Activated CD8-positive, alpha-beta memory T cell treated with anti-CD3 and anti-CD28 coated beads for 1 hour (primary cell): ENCODE results near the gene GABRR2.
"Not testable (repeated sequence)": the region's sequence is repeated elsewhere in the genome, so short reads cannot be mapped to it uniquely, and the experiment has no call there.

Experiments
- DNase-seq, 2 donors: peaks; one replicate each; pipeline ENCODE4 v3.0.0-alpha.2; 2020; ENCODE audit warnings: low read depth in 1 of 2; ENCODE audit errors: extremely low read depth in 1 of 2

Gene GABRR2

DNA sequence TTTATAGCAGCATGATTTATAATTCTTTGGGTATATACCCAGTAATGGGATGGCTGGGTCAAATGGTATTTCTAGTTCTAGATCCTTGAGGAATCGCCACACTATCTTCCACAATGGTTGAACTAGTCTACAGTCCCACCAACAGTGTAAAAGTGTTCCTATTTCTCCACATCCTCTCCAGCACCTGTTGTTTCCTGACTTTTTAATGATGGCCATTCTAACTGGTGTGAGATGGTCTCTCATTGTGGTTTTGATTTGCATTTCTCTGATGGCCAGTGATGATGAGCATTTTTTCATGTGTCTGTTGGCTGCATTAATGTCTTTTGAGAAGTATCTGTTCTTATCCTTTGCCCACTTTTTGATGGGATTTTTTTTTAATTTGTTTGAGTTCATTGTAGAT, 20.0 kb downstream of the GABRR2 start:
- not testable (repeated sequence) for DNase-seq

DNA sequence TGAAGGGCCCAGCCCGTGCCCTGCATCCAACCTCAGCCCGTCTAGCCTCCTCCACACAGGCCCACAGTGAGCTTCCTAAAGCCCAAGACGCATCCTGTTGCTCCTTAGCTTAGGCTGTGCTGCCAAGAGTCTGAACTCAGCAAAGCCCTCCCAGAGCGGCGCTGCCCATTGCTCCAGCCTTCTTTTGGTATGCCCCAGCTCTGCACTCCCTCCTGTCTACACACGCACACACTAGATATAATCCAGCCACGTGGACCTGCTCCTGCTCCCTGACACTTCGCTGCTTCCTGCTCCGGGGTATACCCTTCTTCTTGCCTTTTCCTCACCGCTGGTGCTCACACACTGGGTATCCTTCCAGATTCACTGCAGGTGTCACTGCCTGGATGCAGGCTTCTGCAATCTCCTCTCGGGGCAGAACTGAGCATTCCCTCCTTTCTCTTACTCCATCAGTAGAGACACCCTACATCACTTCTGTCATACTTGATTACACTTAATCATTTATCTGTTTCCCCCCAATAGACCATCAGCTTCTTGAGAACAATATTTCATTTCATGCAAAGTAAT, 23.8 kb downstream of the GABRR2 start:
- no peak for DNase-seq

DNA sequence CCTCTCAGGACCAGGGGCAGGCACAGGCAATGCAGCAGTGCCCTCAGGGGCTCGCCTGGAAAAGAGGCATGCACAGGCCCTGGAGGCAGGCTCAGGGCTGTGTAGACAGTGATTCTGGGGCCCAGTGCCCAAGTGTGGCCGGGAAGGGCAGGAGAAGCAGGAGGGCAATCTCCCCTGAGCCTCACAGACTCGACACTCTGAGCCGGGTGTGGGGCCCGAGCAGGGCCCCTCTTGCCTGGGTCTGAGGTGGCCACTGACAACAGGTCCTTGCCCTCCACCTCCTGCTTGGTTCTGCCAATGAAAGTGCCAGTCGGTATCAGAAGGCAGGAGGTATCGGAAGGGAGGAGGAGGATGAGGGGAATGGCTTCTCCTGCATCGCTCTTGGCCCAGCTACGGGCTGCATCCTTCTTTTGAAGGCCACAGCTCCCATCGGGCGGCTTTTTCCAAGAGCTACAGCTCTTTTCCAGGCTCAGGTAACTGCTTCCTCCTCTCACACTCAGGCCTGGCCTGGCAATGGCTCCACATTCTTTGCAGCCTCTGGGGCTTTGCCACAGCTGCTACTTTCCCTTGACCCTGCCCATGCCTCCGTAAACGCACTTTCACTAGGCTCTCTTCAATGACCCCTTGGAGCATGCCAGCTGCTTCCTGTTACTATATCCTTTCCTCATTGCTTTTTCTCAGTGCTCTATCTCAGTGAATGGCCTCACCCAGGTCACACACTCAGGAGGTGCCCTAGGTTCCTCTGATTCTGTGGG, 24.5 kb downstream of the GABRR2 start:
- no peak for DNase-seq

DNA sequence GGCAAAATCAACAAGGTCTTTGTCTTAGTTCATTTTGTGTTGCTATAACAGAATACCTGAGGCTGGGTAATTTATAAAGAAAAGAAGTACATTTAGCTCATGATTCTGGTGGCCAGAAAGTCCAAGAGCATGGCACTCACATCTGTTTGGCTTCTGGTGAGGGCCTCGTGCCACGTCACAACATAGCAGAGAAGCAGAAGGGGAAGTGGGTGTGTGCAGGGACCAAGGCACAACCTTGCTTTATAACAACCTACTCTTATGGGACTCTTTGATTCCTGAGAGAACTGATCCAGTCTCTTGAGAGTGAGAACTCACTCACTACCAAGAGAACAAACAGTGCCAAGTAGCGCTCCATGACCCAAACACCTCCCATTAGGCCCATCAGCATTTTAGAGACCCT, 25.4 kb downstream of the GABRR2 start:
- DNase-seq: no peak

DNA sequence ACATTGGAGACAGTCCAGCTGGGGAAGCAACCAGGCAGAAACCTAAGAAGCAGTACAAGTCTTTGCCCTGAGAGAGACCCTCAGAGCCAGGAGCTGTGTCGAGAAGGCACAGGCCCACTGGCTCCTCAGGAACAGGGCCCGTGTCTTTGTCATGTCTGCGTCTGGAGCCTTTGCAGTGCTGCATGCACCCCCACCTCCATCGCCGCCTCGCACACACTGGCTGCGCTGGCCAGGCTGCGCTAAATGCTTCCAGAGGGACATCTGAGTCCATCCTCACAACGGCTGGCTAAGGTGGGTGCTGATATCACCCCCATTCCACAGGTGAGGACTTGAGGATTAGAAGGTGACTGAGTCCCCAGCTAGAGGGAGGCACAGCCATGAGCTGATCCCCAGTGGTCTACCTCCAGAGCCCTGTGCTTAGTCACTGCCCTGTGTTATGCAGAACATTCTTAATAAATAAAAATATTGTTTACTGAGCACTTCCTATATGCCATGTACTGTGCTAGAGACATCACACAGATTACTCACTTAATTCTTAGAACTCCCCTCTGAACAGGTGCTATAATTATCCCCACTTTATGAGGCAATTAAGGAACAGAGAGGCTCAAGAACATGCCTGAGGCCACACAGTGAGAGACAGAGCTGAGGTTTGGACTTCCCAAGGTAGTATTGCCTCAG, 27.6 kb downstream of the GABRR2 start:
- no peak for DNase-seq

DNA sequence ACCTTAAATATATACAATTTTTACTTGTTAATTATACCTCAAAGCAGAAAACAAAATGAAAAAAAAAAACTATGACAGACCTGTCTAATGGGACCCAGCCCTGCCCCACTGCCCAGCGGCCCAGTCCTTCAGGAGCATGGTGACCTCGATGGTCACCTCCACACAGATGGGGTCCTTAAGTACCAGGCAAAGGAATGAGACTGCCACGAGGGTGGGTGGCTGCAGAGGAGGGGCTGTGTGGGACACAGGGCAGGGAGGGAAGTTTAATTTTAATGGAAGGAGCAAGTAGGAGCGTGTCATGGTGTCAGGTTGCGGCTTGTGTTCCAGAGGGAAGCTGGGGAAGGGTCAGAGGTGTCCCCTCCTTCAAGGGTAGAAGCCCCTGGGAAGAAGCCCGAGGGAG, 28.6 kb downstream of the GABRR2 start:
- no peak for DNase-seq

DNA sequence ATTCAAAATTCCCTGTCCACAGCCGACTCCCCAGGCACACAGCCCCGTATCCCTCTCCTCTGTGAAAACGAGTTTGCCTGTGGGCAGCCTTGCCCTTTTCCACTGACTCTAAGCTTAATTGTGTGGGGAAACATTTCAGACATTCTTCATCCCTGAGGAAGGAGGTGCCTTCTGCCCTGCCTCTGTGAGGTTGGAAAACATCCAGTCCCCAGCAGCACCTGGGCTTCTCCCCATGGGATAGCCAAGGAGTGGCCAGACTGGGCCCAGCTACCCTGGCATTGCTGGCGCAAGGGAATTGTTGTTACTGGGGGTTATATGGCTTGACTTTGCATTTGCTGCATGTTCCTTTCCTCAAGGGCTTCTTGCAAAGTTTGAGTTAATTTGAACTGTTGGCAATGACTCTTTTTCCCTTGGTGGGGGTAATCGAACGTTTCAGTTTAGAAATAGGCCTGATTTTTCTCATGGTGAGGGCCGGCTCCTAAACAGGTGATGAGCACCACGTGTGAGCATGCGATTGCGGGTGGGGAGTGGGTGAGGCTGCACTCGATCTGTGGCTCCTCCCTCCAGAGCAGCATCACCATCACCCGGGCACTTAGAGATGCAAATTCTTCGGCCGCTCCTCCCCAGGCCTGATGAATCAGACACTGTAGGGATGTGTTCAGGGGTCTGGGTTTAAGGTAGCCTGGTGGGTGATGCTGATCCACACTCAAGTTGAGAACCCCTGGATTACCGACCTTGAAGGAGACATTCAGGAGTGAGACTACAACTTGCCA, 29.9 kb downstream of the GABRR2 start:
- DNase-seq: no peak

DNA sequence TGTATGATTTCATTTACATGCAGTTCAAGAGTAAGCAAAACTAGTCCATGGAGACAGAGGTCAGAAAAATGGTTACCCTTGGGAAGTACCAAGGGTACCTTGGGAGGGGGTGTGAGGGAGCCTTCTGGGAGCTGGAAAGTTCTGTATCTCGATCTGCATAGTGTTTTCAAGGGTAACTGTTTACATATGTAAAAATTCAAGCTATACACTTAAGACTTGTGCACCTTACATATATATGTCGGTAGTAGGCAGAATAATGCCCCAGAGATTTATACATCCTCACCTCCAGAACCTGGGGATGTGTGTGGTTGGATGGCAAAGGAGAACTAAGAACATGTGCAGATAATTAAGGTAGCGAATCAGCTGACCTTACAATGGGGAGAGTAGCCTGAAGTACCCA, 31.0 kb downstream of the GABRR2 start:
- DNase-seq: no peak

DNA sequence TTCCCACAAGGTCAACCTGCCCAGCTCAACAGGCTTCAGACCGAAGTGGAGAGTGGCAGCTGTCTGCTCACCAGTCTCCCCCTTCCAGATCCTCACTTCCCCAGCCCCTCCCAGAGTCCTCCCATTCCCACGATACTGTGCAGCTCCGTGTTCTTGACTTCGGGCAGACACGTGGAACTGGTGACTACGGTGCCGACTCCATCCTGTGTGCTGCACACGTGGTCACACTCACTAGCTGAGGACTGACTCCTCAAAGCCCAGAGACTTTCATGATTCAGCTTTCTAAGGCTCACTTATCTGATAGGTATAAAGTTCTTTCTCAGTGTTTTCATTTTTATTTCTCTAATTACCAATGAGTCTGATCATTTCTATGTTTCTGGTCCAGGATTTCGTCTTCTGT, 32.4 kb downstream of the GABRR2 start:
- no peak for DNase-seq

DNA sequence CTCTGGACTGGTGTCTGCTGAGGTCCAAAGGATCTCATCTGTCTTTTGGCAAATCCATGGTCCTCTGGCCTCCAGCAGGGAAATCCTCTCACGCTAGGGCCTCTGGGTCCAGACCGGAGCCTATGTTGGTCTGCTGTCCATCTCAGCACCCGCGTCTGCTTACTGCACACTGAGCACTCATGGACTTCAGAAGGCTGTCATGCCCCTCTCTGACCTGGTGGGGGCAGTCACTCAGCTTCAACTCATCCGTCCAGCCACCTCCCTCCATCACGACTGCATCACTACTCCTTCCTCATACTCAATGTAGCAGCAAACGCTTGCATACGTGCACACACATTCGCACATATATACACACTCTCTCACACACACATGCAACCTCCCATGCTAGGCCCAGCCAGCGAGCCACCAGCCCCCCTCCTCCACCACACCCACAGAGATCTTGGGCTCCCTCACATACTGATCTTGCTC, 33.3 kb downstream of the GABRR2 start:
- DNase-seq: no peak

DNA sequence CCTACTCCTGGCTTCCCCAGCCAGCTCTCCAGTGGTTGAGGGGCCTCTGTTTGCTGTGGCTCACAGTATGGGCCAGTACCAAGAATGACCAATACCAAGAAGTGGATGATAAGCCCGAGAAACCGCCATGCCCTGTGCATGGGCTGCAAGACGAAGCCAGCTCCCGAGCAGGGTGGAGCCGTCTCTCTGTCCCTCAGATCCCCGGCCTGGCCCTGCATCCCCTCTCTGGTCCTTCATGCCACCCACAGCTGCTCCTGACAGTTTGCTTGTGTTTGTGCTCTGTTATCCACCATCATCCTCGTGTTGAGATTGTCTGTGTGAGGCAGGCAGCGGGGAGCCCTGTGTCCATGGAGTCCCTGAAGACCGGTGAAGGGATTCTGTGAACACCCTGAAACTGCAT, 36.1 kb downstream of the GABRR2 start:
- DNase-seq: no peak

DNA sequence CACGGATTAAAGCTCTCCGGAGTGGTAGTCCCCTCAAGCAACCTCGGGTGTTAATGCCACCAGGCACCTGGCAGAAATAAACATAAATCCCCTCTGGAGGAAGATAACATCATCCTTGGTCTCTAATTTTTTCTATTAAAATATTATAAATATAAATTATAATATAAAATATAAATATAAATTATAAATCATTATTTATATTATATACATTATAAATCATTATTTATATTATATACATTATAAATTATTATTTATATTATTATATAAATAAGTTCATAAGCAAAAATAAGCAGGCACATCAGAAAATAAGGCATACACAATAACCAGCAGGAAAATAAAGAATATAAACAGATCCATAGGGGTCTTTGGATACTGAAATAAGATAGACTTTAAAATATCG, 39.2 kb downstream of the GABRR2 start:
- DNase-seq: no peak

DNA sequence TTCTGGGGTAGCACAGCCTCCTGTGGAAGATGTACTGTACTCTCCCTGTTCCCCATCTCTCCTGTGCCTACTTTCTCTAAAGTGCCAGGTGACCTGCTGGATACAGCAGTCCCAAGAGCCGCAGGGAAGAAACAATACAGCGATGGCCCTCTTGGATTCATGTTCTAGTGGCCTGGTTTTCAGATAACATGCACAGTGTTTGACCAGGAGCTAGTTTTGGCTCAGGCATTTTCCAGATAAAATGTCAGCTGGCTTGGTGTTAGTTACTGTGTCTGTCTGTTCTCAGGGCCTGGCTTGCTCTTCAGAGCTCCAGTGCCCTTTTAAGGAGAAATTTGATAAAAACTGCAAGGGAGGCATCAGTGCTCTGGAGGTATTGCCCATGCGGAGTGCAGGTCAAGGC, 41.3 kb downstream of the GABRR2 start:
- no peak for DNase-seq

DNA sequence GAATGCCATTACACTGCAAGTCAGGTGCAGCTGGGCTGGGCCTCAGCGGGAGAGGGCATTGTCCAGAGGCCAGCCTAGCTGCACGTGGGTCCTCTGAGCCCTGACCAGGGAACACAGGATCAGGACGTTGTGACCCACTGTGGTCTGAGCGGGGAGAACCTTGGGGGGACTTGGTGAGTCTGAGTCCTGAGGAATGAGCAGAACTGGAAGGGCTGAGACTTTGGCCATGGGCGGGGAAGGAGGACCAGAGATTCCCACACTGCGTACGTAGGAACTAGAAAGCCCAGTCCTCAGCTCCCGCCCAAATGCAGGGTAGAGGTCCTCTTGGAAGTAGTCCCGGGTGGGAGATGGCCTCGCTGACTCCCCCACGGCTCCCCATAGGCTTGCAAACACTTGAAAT, 42.5 kb downstream of the GABRR2 start:
- DNase-seq: no peak

DNA sequence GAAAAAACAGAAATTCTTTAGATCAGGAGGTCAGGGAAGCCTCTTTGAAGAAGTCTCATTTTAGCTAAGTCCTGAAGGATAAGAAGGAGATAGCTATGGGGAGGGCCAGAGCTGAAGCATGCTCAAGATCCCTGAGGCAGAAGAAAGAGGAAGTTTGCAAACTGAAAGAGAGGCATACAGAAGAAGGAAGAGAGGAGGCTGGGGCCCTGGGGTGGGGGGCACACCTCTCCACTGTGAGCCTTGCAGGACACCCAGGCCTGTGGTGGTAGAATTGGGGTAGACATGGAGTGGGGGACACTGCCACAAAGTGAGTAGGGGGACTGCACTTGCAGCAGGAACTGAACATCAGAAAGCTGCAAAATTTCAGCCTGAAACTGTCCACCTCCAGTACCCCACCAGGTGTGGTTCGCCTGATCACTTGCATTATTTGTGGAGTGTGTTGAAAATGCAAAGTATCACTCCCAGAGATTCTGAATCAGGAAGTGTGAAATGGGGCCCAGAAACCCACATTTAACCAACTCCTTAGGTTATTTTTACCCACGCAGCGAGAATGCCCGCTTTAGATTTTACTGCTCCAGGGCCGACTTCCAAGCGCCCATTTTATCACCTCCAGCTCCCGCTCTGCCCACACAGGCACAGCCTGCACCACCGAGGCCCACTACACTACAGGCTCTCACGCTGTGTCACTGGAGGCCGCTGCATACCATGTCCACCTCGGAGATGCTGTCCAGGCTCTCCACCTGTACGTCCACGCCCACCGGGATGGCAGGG, 44.0 kb downstream of the GABRR2 start:
- DNase-seq: no peak

DNA sequence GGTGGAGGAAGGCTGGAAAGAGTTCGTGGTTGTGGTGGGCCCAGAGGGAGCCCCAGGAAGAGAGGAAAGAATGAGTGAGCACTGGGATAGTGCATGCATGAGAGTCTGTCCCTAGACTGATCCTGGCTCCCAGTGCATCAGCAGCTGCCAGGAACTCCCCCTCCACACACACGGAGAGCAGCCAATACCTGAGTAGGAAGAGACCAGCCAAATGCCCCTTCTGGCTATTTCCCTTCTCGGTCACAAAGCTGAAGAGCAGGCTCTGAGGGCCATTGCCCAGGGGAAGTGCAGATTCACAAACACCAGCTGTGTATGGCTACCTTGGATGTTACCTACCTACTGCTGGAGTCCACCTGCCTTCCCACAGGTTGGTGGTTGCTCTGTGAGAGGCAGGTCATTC, 45.1 kb downstream of the GABRR2 start:
- no peak for DNase-seq

DNA sequence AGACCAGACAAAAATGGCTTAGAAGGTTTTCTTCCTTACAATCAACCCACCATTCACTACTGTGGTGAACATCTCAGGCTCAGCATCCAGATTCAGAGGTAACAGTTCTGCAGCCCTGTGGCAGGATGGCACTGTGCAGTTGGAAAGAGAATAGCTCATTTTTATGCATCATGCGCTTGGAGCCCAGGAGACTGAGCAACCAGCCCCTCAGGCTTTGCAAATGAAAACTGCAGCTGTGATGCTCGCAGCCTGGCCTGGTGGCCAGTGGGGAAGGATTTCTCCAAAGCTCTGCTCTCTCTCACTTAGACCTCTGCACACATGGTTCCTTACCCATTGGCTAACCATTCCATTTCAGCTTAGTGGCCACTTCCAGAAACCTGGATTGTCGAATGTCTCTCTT, 45.8 kb downstream of the GABRR2 start:
- DNase-seq: no peak

DNA sequence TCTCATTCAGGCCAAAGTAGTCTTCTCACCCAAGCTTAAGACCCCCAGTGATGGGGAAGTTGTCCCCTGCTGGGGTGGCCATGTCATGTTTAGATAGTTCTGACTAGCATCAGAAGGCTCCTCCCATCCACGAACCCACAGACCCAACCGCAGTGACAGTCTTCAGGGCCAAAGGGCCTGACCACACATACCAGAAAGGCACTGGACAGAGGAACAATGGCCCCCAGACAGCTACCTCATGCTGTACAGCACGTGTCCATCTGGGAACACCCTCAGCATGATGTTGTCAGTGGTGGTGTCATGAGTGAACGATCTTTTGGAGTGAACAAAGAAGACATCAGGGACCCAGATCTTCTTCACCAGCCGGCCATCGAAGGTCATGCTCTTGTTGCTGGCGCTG, 46.3 kb downstream of the GABRR2 start:
- DNase-seq: no peak

DNA sequence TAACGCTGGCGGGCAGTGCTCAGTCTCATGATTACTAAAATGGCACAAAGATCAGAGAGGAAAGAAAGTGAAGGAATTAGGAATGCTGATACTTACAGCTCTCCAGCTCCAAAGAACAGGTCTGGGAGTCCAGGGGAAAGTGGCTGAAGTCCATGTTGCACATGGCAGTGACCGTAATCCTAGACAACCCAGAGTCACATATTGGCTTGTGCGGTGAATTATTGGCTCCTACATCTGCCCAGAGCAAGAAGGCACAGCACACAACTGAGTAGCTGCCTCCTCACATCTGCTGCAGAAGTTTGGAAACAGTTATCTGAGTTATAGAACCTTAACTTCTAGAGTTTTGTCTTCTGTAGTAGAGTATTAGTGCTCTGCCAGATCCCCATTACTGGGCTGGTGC, 47.2 kb downstream of the GABRR2 start:
- DNase-seq: no peak

DNA sequence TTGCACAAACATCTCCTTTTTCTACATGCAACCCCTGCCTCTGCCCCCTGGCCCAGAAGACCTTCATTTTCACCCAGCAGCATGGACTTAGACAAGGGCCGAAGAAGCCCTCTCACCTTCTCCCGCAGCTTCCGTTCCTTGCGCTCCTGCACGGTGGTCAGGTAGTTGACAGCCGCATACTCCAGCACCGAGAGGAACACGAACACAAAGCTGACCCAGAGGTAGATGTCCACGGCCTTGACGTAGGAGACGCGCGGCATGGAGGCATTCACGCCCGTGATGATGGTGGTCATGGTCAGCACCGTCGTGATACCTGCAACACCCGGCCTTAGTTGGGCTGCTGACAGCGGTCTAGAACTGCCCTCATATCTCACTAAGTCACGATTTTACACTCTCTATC, 50.8 kb downstream of the GABRR2 start:
- DNase-seq: no peak

DNA sequence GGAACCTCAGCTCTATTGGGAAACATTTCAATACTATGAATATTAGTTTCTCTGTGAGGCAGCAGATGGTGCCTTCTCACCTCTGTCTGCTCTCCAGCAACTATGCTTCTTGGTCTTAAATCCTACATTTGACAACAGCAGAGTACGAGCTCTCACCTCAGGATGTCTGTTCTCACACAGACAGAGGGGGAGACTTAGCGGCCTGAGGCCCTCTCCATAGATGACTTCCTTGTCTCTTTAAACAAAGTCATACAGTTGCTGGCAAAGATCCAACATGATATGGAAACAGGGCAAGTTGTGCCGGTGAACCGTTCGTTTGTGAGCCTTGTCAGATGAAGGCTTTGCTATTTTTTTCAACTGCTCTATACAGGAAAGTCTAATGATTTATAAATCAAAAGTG, 54.3 kb downstream of the GABRR2 start:
- DNase-seq: no peak
